HG03045 (cell line): ENCODE measurements around the gene TTLL7.
"Not testable (repeated sequence)": the region's sequence is repeated elsewhere in the genome, so short reads cannot be mapped to it uniquely, and the experiment has no call there.

ENCODE experiments used
- ATAC-seq: cut with Tn5 transposase; IDR thresholded peaks from one replicate; pipeline ENCODE4 v1.9.1; 2021; ENCODE audit warnings: mild to moderate bottlenecking, moderate library complexity; ENCODE audit not compliant: unreplicated experiment

TTLL7 gene

GRCh38 chr1:83932693-83933092 lies 66.2 kb downstream of the TTLL7 start:
- no peak for ATAC-seq

GRCh38 chr1:83932281-83932680 lies 66.7 kb downstream of the TTLL7 start:
- no peak for ATAC-seq

GRCh38 chr1:83931658-83932253 lies 67.2 kb downstream of the TTLL7 start:
- peak; percentile 59 for ATAC-seq

- no peak for ATAC-seq
Observed at GRCh38 chr1:83929184-83929583, 69.7 kb downstream of the TTLL7 start.

GRCh38 chr1:83928396-83928795 lies 70.5 kb downstream of the TTLL7 start:
- no peak for ATAC-seq

GRCh38 chr1:83927701-83928100 lies 71.2 kb downstream of the TTLL7 start:
- no peak for ATAC-seq

GRCh38 chr1:83927061-83927460 lies 71.9 kb downstream of the TTLL7 start:
- no peak for ATAC-seq

GRCh38 chr1:83923553-83923952 lies 75.4 kb downstream of the TTLL7 start:
- no peak for ATAC-seq

- no peak for ATAC-seq
Observed at GRCh38 chr1:83922431-83922830, 76.5 kb downstream of the TTLL7 start.

GRCh38 chr1:83920320-83920719 lies 78.6 kb downstream of the TTLL7 start:
- ATAC-seq: no peak

GRCh38 chr1:83919872-83920271 lies 79.1 kb downstream of the TTLL7 start:
- ATAC-seq: no peak

- no peak for ATAC-seq
Observed at GRCh38 chr1:83918688-83919285, 80.1 kb downstream of the TTLL7 start.

GRCh38 chr1:83917959-83918358 lies 81.0 kb downstream of the TTLL7 start:
- ATAC-seq: no peak

- not testable (repeated sequence) for ATAC-seq
Observed at GRCh38 chr1:83916094-83916493, 82.8 kb downstream of the TTLL7 start.

GRCh38 chr1:83912876-83913275 lies 86.1 kb downstream of the TTLL7 start:
- no peak for ATAC-seq

GRCh38 chr1:83910461-83910860 lies 88.5 kb downstream of the TTLL7 start:
- ATAC-seq: no peak

- no peak for ATAC-seq
Observed at GRCh38 chr1:83909687-83910086, 89.2 kb downstream of the TTLL7 start.

GRCh38 chr1:83905315-83905907 lies 93.5 kb downstream of the TTLL7 start:
- ATAC-seq: no peak

- ATAC-seq: no peak
Observed at GRCh38 chr1:83901547-83902155, 97.3 kb downstream of the TTLL7 start.

- ATAC-seq: no peak
Observed at GRCh38 chr1:83900524-83900923, 98.4 kb downstream of the TTLL7 start.

- no peak for ATAC-seq
Observed at GRCh38 chr1:83897516-83897915, 101.4 kb downstream of the TTLL7 start.

- ATAC-seq: no peak
Observed at GRCh38 chr1:83896299-83896698, 102.6 kb downstream of the TTLL7 start.
